NOMO-1 treated with DMSO at 0.1 percent for 48 hours (cell line): ENCODE data around the gene GMEB2.

ENCODE experiments used
- DNase-seq: peaks from one replicate; lab custom pipeline; 2025; ENCODE audit not compliant: unreplicated experiment; lab: John Stamatoyannopoulos, UW

GMEB2 gene

GRCh38 chr20:63590218-63591146 lies 36.4 kb downstream of the GMEB2 start:
- no peak for DNase-seq

- DNase-seq: no peak
Measured at GRCh38 chr20:63589261-63590217, 37.4 kb downstream of the GMEB2 start.

GRCh38 chr20:63588641-63589041 lies 38.3 kb downstream of the GMEB2 start:
- DNase-seq: no peak

- DNase-seq: no peak
Measured at GRCh38 chr20:63587776-63588591, 38.9 kb downstream of the GMEB2 start.

- DNase-seq: no peak
Measured at GRCh38 chr20:63587256-63587655, 39.6 kb downstream of the GMEB2 start.

- DNase-seq: no peak
Measured at GRCh38 chr20:63586797-63587196, 40.1 kb downstream of the GMEB2 start.

GRCh38 chr20:63585616-63586565 lies 41.0 kb downstream of the GMEB2 start:
- DNase-seq: no peak

- DNase-seq: no peak
Measured at GRCh38 chr20:63582382-63583063, 44.4 kb downstream of the GMEB2 start.

GRCh38 chr20:63580796-63581461 lies 46.0 kb downstream of the GMEB2 start:
- DNase-seq: peak; percentile 46

GRCh38 chr20:63579017-63579694 lies 47.7 kb downstream of the GMEB2 start:
- peak; percentile 30 for DNase-seq

GRCh38 chr20:63578224-63579016 lies 48.5 kb downstream of the GMEB2 start:
- no peak for DNase-seq

GRCh38 chr20:63577317-63577894 lies 49.5 kb downstream of the GMEB2 start:
- DNase-seq: no peak

GRCh38 chr20:63576311-63576710 lies 50.6 kb downstream of the GMEB2 start:
- DNase-seq: no peak

- DNase-seq: no peak
Measured at GRCh38 chr20:63574829-63575743, 51.8 kb downstream of the GMEB2 start.

GRCh38 chr20:63574156-63574828 lies 52.6 kb downstream of the GMEB2 start, which contains the start of gene HELZ2:
Gene HELZ2, minus strand, starts transcription at chr20:63574239. Its CDS starts 1,854 bp downstream, at chr20:63572385.
- DNase-seq: peak; percentile 64
